ENCODE measurements around the gene BABAM2. TPM values are rescaled to one million over a fixed set of nuclear protein-coding genes. Genes with fewer than 3 reads are reported as not detected.

BABAM2 gene
- total and polyA plus RNA-seq, 10 of the 15 experiments (the other 5 are each of a cell fraction or from before 2014, with no cell fraction given), result 30.7 to 59.9 (median 44.5) TPM

DNA sequence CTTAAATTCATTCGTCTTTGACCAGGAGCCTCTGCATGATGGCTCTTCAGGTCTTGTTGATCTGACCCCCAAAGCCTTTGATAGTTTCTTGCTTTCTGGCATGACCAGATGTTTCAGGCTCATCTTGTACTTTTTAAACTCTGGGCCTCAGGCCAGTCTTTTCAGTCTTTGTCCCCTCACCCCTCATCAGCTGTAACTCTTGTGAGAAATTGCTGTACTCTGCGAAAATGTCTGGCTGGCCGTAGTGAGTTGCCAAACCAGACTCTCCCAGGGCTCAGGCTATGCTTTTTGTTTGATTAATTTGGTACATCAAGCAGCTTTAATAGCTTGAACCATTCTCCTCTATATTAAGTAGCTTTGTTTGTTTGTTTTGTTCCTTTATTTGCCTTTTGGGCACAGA lies 75.9 kb downstream of the BABAM2 start:
- CTCF ChIA-PET, result no interaction called here
- H2AFZ ChIP-seq (ENCODE audit: control insufficient read depth, low read depth, low read length), result no peak overlapping the region
- H3K27ac ChIP-seq (ENCODE audit: control insufficient read depth, insufficient read depth), result no peak overlapping the region
- SMC1A ChIA-PET (ENCODE audit: uncharacterized antibody, unreplicated experiment), result no interaction called here
- no peak for ATAC-seq
- intact Hi-C loops (cut with micrococcal nuclease; ENCODE audit: unreplicated experiment), result no loop called here
- in situ Hi-C loops (cut with MboI), result no loop called here
- RAD21 ChIA-PET (ENCODE audit: unreplicated experiment), result no interaction called here
- 95% methylated on average over 3 of the region's 3 CpGs for WGBS (ENCODE audit: insufficient coverage, insufficient replicate concordance, low lambda C conversion rate, missing lambda C conversion rate)
- POLR2A ChIA-PET, result no interaction called here
- H4K20me1 ChIP-seq (ENCODE audit: control insufficient read depth, insufficient read depth), result no peaks in the 10 kb centered on the region
- H3K79me2 ChIP-seq (ENCODE audit: control insufficient read depth, insufficient read depth, low read length), result no peaks in the 10 kb centered on the region
- H3K9me3 ChIP-seq (replicated peaks; ENCODE audit: control insufficient read depth, insufficient read depth, low read length), result peaks cover 4% of the 10 kb centered on the region; the same call in 2 of the 3 replicates
- no peaks in the 10 kb centered on the region for H3K4me1 ChIP-seq (ENCODE audit: control insufficient read depth, insufficient read depth, low read length)
- TF ChIP-seq RCOR1 (conservative IDR thresholded peaks at IDR 0.05; ENCODE audit: low read depth, low read length) (no peak), ZNF217 (IDR thresholded peaks at IDR 0.05) (no peak), RAD51 (IDR thresholded peaks at IDR 0.05) (no peak)
- no TSS peak for BruUV-seq (replicated peaks)
- H3K4me3 ChIP-seq, result no peak overlapping the region
- H3K27me3 ChIP-seq (replicated peaks in 1 of 2; ENCODE audit: control insufficient read depth in 2 of 2, insufficient read depth in 2 of 2, low read length in 1 of 2), result no peaks in the 10 kb centered on the region
- H3K4me2 ChIP-seq (ENCODE audit: control insufficient read depth, insufficient read depth), result no peak overlapping the region
- no peak overlapping the region for H3K9ac ChIP-seq (ENCODE audit: control insufficient read depth, insufficient read depth, low read length)
- no peaks in the 10 kb centered on the region for H3K36me3 ChIP-seq (ENCODE audit: control insufficient read depth in 2 of 2, insufficient read depth in 2 of 2, low read length in 1 of 2)
- no peak for FAIRE-seq
- DNase-seq (ENCODE audit: low read depth, low spot score), result no peak

DNA sequence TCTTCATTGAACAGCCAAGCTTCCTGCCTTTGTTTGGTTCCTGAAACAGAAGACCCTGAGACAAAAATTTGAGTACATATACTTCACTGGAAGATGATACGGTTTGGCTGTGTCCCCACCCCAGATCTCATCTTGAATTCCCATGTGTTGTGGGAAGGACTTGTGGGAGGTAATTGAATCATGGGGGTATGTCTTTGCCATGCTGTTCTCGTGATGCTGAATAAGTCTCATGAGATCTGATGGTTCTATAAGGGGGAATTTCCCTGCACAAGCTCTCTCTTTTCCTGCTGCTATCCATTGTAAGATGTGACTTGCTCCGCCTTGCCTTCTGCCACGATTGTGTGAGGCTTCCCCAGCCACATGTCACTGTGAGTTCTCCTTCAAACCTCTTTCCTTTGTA lies 76.5 kb downstream of the BABAM2 start:
- Histone ChIP-seq H4K20me1 (ENCODE audit: control insufficient read depth, insufficient read depth) (no peaks in the 10 kb centered on the region), H2AFZ (ENCODE audit: control insufficient read depth, low read depth, low read length) (no peak overlapping the region), H3K36me3 (ENCODE audit: control insufficient read depth in 2 of 2, insufficient read depth in 2 of 2, low read length in 1 of 2) (no peaks in the 10 kb centered on the region), H3K79me2 (ENCODE audit: control insufficient read depth, insufficient read depth, low read length) (no peaks in the 10 kb centered on the region), H3K27ac (ENCODE audit: control insufficient read depth, insufficient read depth) (no peak overlapping the region), H3K27me3 (replicated peaks in 1 of 2; ENCODE audit: control insufficient read depth in 2 of 2, insufficient read depth in 2 of 2, low read length in 1 of 2) (no peaks in the 10 kb centered on the region), H3K9ac (ENCODE audit: control insufficient read depth, insufficient read depth, low read length) (no peak overlapping the region), H3K4me1 (ENCODE audit: control insufficient read depth, insufficient read depth, low read length) (no peaks in the 10 kb centered on the region), H3K4me3 (no peak overlapping the region), H3K4me2 (ENCODE audit: control insufficient read depth, insufficient read depth) (no peak overlapping the region), H3K9me3 (replicated peaks; ENCODE audit: control insufficient read depth, insufficient read depth, low read length) (peaks cover 4% of the 10 kb centered on the region; the same call in 2 of the 3 replicates)
- ATAC-seq (no peak), FAIRE-seq (no peak), DNase-seq (ENCODE audit: low read depth, low spot score) (no peak)
- intact Hi-C loops (cut with micrococcal nuclease; ENCODE audit: unreplicated experiment), result no loop called here
- BruUV-seq (replicated peaks), result no TSS peak
- ChIA-PET CTCF (no interaction called here), SMC1A (ENCODE audit: uncharacterized antibody, unreplicated experiment) (no interaction called here), RAD21 (ENCODE audit: unreplicated experiment) (no interaction called here), POLR2A (no interaction called here)
- in situ Hi-C loops (cut with MboI), result no loop called here
- TF ChIP-seq SUPT20H (IDR thresholded peaks at IDR 0.05; ENCODE audit: borderline replicate concordance, control insufficient read depth, low read depth, low read length) (no peak), RBBP5 (conservative IDR thresholded peaks at IDR 0.05) (no peak), FOXM1 (IDR thresholded peaks at IDR 0.05; ENCODE audit: low read depth, low read length) (no peak), ETV6 (conservative IDR thresholded peaks at IDR 0.05 in 1 of 2, IDR thresholded peaks at IDR 0.05 in 1 of 2; ENCODE audit: borderline replicate concordance in 1 of 2, low read depth in 1 of 2) (no peak), NFYB (IDR thresholded peaks at IDR 0.05; ENCODE audit: insufficient read depth, low read depth, low read length) (no peak), WRNIP1 (IDR thresholded peaks at IDR 0.05; ENCODE audit: borderline replicate concordance, low read depth, low read length) (no peak), TAF1 (IDR thresholded peaks at IDR 0.05; ENCODE audit: borderline replicate concordance, low read depth, low read length) (no peak), NRF1 (conservative IDR thresholded peaks at IDR 0.05; ENCODE audit: low read depth, low read length) (no peak), CBX3 (IDR thresholded peaks at IDR 0.05; ENCODE audit: borderline replicate concordance, low read depth) (no peak), CEBPB (IDR thresholded peaks at IDR 0.05; ENCODE audit: borderline replicate concordance in 1 of 2, low read depth in 2 of 2, low read length in 2 of 2) (no peak), MTA2 (IDR thresholded peaks at IDR 0.05; ENCODE audit: low read depth) (no peak)
- TF ChIP-seq, protein P1, sequence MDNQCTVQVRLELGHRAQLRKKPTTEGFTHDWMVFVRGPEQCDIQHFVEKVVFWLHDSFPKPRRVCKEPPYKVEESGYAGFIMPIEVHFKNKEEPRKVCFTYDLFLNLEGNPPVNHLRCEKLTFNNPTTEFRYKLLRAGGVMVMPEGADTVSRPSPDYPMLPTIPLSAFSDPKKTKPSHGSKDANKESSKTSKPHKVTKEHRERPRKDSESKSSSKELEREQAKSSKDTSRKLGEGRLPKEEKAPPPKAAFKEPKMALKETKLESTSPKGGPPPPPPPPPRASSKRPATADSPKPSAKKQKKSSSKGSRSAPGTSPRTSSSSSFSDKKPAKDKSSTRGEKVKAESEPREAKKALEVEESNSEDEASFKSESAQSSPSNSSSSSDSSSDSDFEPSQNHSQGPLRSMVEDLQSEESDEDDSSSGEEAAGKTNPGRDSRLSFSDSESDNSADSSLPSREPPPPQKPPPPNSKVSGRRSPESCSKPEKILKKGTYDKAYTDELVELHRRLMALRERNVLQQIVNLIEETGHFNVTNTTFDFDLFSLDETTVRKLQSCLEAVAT (IDR thresholded peaks at IDR 0.05), result no peak
- 84% methylated on average over 4 of the region's 4 CpGs for WGBS (ENCODE audit: insufficient coverage, insufficient replicate concordance, low lambda C conversion rate, missing lambda C conversion rate)
